Measurements from ENCODE around the gene RGS7BP.

The RGS7BP gene

GRCh38 chr5:64659289-64659688 is 153.5 kb downstream of the RGS7BP start:
- no peak for TF ChIP-seq CTCF (IDR thresholded peaks at IDR 0.05; ENCODE audit: insufficient read depth, low read length, poor library complexity, severe bottlenecking)
- H3K4me3 ChIP-seq (replicated peaks; ENCODE audit: low read depth, low read length): no peak overlapping the region
- DNase-seq (ENCODE audit: extremely low read depth, insufficient read length): no peak
- H3K36me3 ChIP-seq (ENCODE audit: control insufficient read depth, insufficient read depth, low read length): no peaks in the 10 kb centered on the region
- H3K27me3 ChIP-seq (replicated peaks; ENCODE audit: control insufficient read depth, insufficient read depth, low read length): no peaks in the 10 kb centered on the region
